ENCODE results near the gene MCCC1. TPM values are rescaled to one million over a fixed set of nuclear protein-coding genes. Genes with fewer than 3 reads are reported as not detected.

Gene MCCC1
- total RNA-seq, 1 experiment from 2014 or later, result 19.2 TPM

DNA sequence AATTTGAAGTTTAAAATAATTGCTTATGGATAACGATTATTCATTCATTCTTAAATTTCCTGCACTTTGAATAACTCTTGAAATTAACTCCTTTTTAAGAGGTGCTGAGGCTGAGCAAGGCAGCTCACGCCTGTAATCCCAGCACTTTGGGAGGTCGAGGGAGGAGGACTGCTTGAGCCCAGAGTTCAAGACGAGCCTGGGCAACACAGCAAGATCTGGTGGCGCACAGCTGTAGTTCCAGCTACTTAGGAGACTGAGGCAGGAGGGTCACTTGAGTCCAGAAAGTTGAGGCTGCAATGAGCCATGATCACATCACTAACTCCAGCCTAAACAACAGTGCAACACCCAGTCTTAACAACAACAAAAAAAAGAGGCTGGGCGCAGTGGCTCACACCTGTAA, 126.9 kb downstream of the MCCC1 start:
- intact Hi-C loops (cut with micrococcal nuclease; ENCODE audit: unreplicated experiment), result no loop called here
- Histone ChIP-seq H3K27ac (ENCODE audit: low read depth, low read length, poor library complexity, severe bottlenecking) (no peak overlapping the region), H3K36me3 (ENCODE audit: insufficient read depth, low read length, poor library complexity, severe bottlenecking) (no peaks in the 10 kb centered on the region), H3K4me3 (ENCODE audit: low read depth, low read length, poor library complexity, severe bottlenecking) (no peak overlapping the region), H3K4me1 (ENCODE audit: insufficient read depth, low read length, poor library complexity, severe bottlenecking) (peaks cover 51% of the 10 kb centered on the region), H3K9me3 (ENCODE audit: low read depth, low read length, poor library complexity, severe bottlenecking) (no peaks in the 10 kb centered on the region), H3K27me3 (replicated peaks; ENCODE audit: insufficient read depth, low read depth, low read length, poor library complexity) (no peaks in the 10 kb centered on the region)
- no TSS peak for BruUV-seq (replicated peaks)
- CTCF ChIA-PET, result no interaction called here
- TF ChIP-seq, protein P1, sequence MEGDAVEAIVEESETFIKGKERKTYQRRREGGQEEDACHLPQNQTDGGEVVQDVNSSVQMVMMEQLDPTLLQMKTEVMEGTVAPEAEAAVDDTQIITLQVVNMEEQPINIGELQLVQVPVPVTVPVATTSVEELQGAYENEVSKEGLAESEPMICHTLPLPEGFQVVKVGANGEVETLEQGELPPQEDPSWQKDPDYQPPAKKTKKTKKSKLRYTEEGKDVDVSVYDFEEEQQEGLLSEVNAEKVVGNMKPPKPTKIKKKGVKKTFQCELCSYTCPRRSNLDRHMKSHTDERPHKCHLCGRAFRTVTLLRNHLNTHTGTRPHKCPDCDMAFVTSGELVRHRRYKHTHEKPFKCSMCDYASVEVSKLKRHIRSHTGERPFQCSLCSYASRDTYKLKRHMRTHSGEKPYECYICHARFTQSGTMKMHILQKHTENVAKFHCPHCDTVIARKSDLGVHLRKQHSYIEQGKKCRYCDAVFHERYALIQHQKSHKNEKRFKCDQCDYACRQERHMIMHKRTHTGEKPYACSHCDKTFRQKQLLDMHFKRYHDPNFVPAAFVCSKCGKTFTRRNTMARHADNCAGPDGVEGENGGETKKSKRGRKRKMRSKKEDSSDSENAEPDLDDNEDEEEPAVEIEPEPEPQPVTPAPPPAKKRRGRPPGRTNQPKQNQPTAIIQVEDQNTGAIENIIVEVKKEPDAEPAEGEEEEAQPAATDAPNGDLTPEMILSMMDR (conservative IDR thresholded peaks at IDR 0.05; ENCODE audit: low read depth, low read length), result no peak
- TF ChIP-seq EZH2 (IDR thresholded peaks at IDR 0.05; ENCODE audit: borderline replicate concordance, low read depth, low read length, poor library complexity, severe bottlenecking), result no peak
- POLR2A ChIA-PET (ENCODE audit: low non-redundant PET), result no interaction called here
- no peak for DNase-seq (ENCODE audit: low spot score)

DNA sequence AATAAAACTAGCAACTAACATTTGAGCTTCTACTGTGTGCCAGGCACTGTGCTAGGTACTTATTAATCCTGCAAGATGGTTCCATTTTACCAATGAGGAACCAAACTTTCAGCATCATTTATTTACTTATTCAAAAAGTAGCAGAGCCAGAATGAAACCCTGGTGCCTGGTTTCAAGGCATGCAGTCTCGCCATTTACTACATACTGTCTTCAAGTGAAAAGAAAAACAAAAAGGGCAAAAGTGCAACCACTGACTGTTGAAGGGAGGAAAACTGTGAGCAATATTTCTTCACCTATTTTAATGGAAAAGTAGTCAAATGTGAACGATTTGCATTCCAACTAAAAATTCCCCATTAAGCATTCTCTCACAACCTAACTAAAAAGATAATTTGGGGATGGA, 127.7 kb downstream of the MCCC1 start:
- intact Hi-C loops (cut with micrococcal nuclease; ENCODE audit: unreplicated experiment), result no loop called here
- Histone ChIP-seq H3K36me3 (ENCODE audit: insufficient read depth, low read length, poor library complexity, severe bottlenecking) (no peaks in the 10 kb centered on the region), H3K27ac (ENCODE audit: low read depth, low read length, poor library complexity, severe bottlenecking) (no peak overlapping the region), H3K4me3 (ENCODE audit: low read depth, low read length, poor library complexity, severe bottlenecking) (no peak overlapping the region), H3K9me3 (ENCODE audit: low read depth, low read length, poor library complexity, severe bottlenecking) (no peaks in the 10 kb centered on the region), H3K4me1 (ENCODE audit: insufficient read depth, low read length, poor library complexity, severe bottlenecking) (peaks cover 52% of the 10 kb centered on the region), H3K27me3 (replicated peaks; ENCODE audit: insufficient read depth, low read depth, low read length, poor library complexity) (no peaks in the 10 kb centered on the region)
- no peak for DNase-seq (ENCODE audit: low spot score)
- ChIA-PET POLR2A (ENCODE audit: low non-redundant PET) (interaction anchor here (0.7 kb wide), 1 partner anchor 13 kb away, joined by 4 read pairs; no protein-coding TSS in a partner anchor), CTCF (interaction anchor here (0.7 kb wide), 1 partner anchor 1257 kb away, joined by 7 read pairs; no protein-coding TSS in a partner anchor)
- no TSS peak for BruUV-seq (replicated peaks)
- TF ChIP-seq EZH2 (IDR thresholded peaks at IDR 0.05; ENCODE audit: borderline replicate concordance, low read depth, low read length, poor library complexity, severe bottlenecking), result no peak
- TF ChIP-seq, protein P1 (conservative IDR thresholded peaks at IDR 0.05; ENCODE audit: low read depth, low read length), result no peak

DNA sequence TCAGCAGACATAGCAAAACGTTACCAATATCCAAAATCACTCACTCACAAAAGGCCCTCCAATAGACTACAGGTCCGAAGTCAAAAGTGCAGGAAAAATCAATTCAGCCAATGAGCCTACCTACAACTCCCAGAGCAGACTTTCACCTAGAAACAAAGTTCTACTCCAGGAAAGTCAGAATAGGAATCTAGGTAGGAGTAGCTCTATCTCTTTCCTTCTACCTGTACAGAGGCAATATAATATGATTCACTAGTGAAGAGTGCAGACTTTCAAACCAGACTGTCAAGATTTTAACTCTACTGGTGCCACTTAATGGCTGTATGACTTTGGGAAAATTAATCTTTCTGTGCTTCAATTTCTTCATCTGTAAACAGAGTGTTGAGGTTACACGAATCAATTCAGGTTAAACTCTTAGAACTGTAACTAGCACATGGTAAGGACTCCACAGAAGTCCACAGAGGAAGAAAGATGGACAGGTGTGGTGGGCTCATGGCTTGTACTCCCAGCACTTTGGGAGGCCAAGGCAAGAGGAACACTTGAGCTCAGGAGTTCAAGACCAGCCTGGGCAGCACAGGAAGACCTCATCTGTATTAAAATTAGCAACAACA, 128.4 kb downstream of the MCCC1 start:
- Histone ChIP-seq H3K4me1 (ENCODE audit: insufficient read depth, low read length, poor library complexity, severe bottlenecking) (peaks cover 52% of the 10 kb centered on the region), H3K36me3 (ENCODE audit: insufficient read depth, low read length, poor library complexity, severe bottlenecking) (no peaks in the 10 kb centered on the region), H3K9me3 (ENCODE audit: low read depth, low read length, poor library complexity, severe bottlenecking) (no peaks in the 10 kb centered on the region), H3K27ac (ENCODE audit: low read depth, low read length, poor library complexity, severe bottlenecking) (peak overlapping the region; percentile 4), H3K27me3 (replicated peaks; ENCODE audit: insufficient read depth, low read depth, low read length, poor library complexity) (no peaks in the 10 kb centered on the region), H3K4me3 (ENCODE audit: low read depth, low read length, poor library complexity, severe bottlenecking) (no peak overlapping the region)
- TF ChIP-seq, protein P1 (conservative IDR thresholded peaks at IDR 0.05; ENCODE audit: low read depth, low read length), result no peak
- no peak for TF ChIP-seq EZH2 (IDR thresholded peaks at IDR 0.05; ENCODE audit: borderline replicate concordance, low read depth, low read length, poor library complexity, severe bottlenecking)
- no peak for DNase-seq (ENCODE audit: low spot score)
- BruUV-seq (replicated peaks), result no TSS peak
- POLR2A ChIA-PET (ENCODE audit: low non-redundant PET), result no interaction called here
- intact Hi-C loops (cut with micrococcal nuclease; ENCODE audit: unreplicated experiment), result no loop called here
- CTCF ChIA-PET, result no interaction called here

Measured in A673 (cell line).